ENCODE data around the gene PYCR2. TPM values are rescaled to one million over a fixed set of nuclear protein-coding genes. Genes with fewer than 3 reads are reported as not detected.
A peak's percentile ranks its signal among the peaks of the same experiment; 100 is the strongest.
"Not testable (repeated sequence)": the region's sequence is repeated elsewhere in the genome, so short reads cannot be mapped to it uniquely, and the experiment has no call there.

PYCR2 gene
- 38.1 and 61.6 TPM in 2 replicates for total RNA-seq (2014; rRNA removed; shearing (Covaris generic))

GRCh38 chr1:225923692-225924555, at the start of gene PYCR2:
Gene PYCR2, minus strand, starts transcription at chr1:225924250. Its CDS starts 140 bp downstream, at chr1:225924110.
- Histone ChIP-seq H3K9me3 (replicated peaks) (no peaks in the 10 kb centered on the region), H3K4me3 (peak within 1 kb of the TSS; percentile 92), H3K27me3 (replicated peaks) (no peaks in the 10 kb centered on the region), H3K4me1 (replicated peaks) (peaks cover 21% of the 10 kb centered on the region), H3K36me3 (peaks cover 45% of the 10 kb centered on the region), H3K27ac (peak within 1 kb of the TSS; percentile 81)
- DNase-seq (ENCODE audit: low read depth in 1 of 2, low spot score in 2 of 2): peak; percentile 95 to 97

GRCh38 chr1:225973158-225973557, 49.1 kb upstream of the PYCR2 start:
- Histone ChIP-seq H3K36me3 (peaks cover under 1% of the 10 kb centered on the region), H3K9me3 (replicated peaks) (no peaks in the 10 kb centered on the region), H3K4me1 (replicated peaks) (no peaks in the 10 kb centered on the region), H3K4me3 (no peak overlapping the region), H3K27me3 (replicated peaks) (no peaks in the 10 kb centered on the region), H3K27ac (no peak overlapping the region)
- no peak for DNase-seq (ENCODE audit: low read depth in 1 of 2, low spot score in 2 of 2)

GRCh38 chr1:225972344-225973152, 48.5 kb upstream of the PYCR2 start:
- Histone ChIP-seq H3K27me3 (replicated peaks) (no peaks in the 10 kb centered on the region), H3K4me3 (no peak overlapping the region), H3K4me1 (replicated peaks) (no peaks in the 10 kb centered on the region), H3K9me3 (replicated peaks) (no peaks in the 10 kb centered on the region), H3K27ac (no peak overlapping the region), H3K36me3 (no peaks in the 10 kb centered on the region; the same call in 1 of the 2 replicates)
- DNase-seq (ENCODE audit: low read depth in 1 of 2, low spot score in 2 of 2): no peak

GRCh38 chr1:225970592-225971157, 46.6 kb upstream of the PYCR2 start:
- not testable (repeated sequence) for DNase-seq (ENCODE audit: low read depth in 1 of 2, low spot score in 2 of 2); H3K27ac ChIP-seq; H3K27me3 ChIP-seq (replicated peaks); H3K4me1 ChIP-seq (replicated peaks); H3K36me3 ChIP-seq; H3K9me3 ChIP-seq (replicated peaks); H3K4me3 ChIP-seq

- not testable (repeated sequence) for H3K36me3 ChIP-seq; H3K9me3 ChIP-seq (replicated peaks); H3K4me1 ChIP-seq (replicated peaks); H3K27me3 ChIP-seq (replicated peaks); DNase-seq (ENCODE audit: low read depth in 1 of 2, low spot score in 2 of 2); H3K27ac ChIP-seq; H3K4me3 ChIP-seq
These were observed 45.7 kb upstream of the PYCR2 start for GRCh38 chr1:225969751-225970150.

- Histone ChIP-seq H3K27ac (no peak overlapping the region), H3K36me3 (no peaks in the 10 kb centered on the region), H3K27me3 (replicated peaks) (no peaks in the 10 kb centered on the region), H3K4me1 (replicated peaks) (no peaks in the 10 kb centered on the region), H3K9me3 (replicated peaks) (no peaks in the 10 kb centered on the region), H3K4me3 (no peak overlapping the region)
- DNase-seq (ENCODE audit: low read depth in 1 of 2, low spot score in 2 of 2): no peak
These were observed 41.2 kb upstream of the PYCR2 start for GRCh38 chr1:225965231-225965630.

- DNase-seq (ENCODE audit: low read depth in 1 of 2, low spot score in 2 of 2): no peak
- Histone ChIP-seq H3K27ac (no peak overlapping the region), H3K4me3 (no peak overlapping the region), H3K27me3 (replicated peaks) (no peaks in the 10 kb centered on the region), H3K9me3 (replicated peaks) (no peaks in the 10 kb centered on the region), H3K36me3 (no peaks in the 10 kb centered on the region), H3K4me1 (replicated peaks) (no peaks in the 10 kb centered on the region)
These were observed 39.9 kb upstream of the PYCR2 start for GRCh38 chr1:225963735-225964530.

GRCh38 chr1:225962440-225962975, 38.5 kb upstream of the PYCR2 start:
- Histone ChIP-seq H3K36me3 (no peaks in the 10 kb centered on the region), H3K27me3 (replicated peaks) (no peaks in the 10 kb centered on the region), H3K9me3 (replicated peaks) (no peaks in the 10 kb centered on the region), H3K4me1 (replicated peaks) (no peaks in the 10 kb centered on the region), H3K27ac (no peak overlapping the region), H3K4me3 (no peak overlapping the region)
- DNase-seq (ENCODE audit: low read depth in 1 of 2, low spot score in 2 of 2): peak in 1 of 2 experiments; percentile 37

GRCh38 chr1:225961659-225962439, 37.8 kb upstream of the PYCR2 start:
- peak in 1 of 2 experiments; percentile 24 for DNase-seq (ENCODE audit: low read depth in 1 of 2, low spot score in 2 of 2)
- H3K27ac ChIP-seq: no peak overlapping the region
- no peaks in the 10 kb centered on the region for H3K36me3 ChIP-seq
- no peaks in the 10 kb centered on the region for H3K27me3 ChIP-seq (replicated peaks)
- no peak overlapping the region for H3K4me3 ChIP-seq
- no peaks in the 10 kb centered on the region for H3K9me3 ChIP-seq (replicated peaks)
- H3K4me1 ChIP-seq (replicated peaks): no peaks in the 10 kb centered on the region

- H3K9me3 ChIP-seq (replicated peaks): no peaks in the 10 kb centered on the region
- H3K27me3 ChIP-seq (replicated peaks): 0 out of 2 replicates have a peak, but pooled peaks cover 4% of the 10 kb centered on the region
- DNase-seq (ENCODE audit: low read depth in 1 of 2, low spot score in 2 of 2): no peak
- no peaks in the 10 kb centered on the region for H3K36me3 ChIP-seq
- H3K4me1 ChIP-seq (replicated peaks): no peaks in the 10 kb centered on the region
- H3K4me3 ChIP-seq: no peak overlapping the region
- H3K27ac ChIP-seq: no peak overlapping the region
These were observed 34.0 kb upstream of the PYCR2 start for GRCh38 chr1:225958041-225958440.

GRCh38 chr1:225954753-225955152, 30.7 kb upstream of the PYCR2 start:
- no peak overlapping the region for H3K27ac ChIP-seq
- H3K27me3 ChIP-seq (replicated peaks): 0 out of 2 replicates have a peak, but pooled peaks cover 4% of the 10 kb centered on the region
- no peak for DNase-seq (ENCODE audit: low read depth in 1 of 2, low spot score in 2 of 2)
- H3K36me3 ChIP-seq: no peaks in the 10 kb centered on the region
- no peak overlapping the region for H3K4me3 ChIP-seq
- H3K4me1 ChIP-seq (replicated peaks): no peaks in the 10 kb centered on the region
- H3K9me3 ChIP-seq (replicated peaks): no peaks in the 10 kb centered on the region

- no peaks in the 10 kb centered on the region for H3K36me3 ChIP-seq
- no peaks in the 10 kb centered on the region for H3K4me1 ChIP-seq (replicated peaks)
- 0 out of 2 replicates have a peak, but pooled peaks cover 4% of the 10 kb centered on the region for H3K27me3 ChIP-seq (replicated peaks)
- H3K27ac ChIP-seq: no peak overlapping the region
- no peaks in the 10 kb centered on the region for H3K9me3 ChIP-seq (replicated peaks)
- no peak for DNase-seq (ENCODE audit: low read depth in 1 of 2, low spot score in 2 of 2)
- H3K4me3 ChIP-seq: no peak overlapping the region
These were observed 29.3 kb upstream of the PYCR2 start for GRCh38 chr1:225953315-225953714.
